ENCODE data around the gene LYVE1.

DNA sequence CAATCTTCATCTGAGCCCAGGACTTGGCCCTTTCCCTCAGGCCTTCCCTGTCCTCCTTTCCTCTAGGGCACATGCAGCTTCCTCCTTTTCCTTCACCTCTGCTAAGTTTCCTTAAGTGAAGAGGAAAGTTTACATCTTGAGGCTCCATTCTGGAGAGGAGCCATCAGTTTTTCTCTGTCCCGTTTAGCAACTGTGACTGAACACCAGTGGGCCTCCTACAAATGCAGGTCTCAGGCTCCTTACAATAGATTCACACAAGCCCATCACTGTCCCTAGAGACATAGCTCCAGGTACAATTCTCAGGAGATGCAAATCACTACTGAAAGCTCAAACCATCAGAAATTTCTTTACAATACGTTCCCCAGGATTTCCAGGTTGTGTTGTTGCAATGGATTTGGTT lies 23.3 kb upstream of the LYVE1 start:
- no peak for TF ChIP-seq YY1 (IDR thresholded peaks at IDR 0.05; ENCODE audit: low read depth)
- TF ChIP-seq, protein P1, sequence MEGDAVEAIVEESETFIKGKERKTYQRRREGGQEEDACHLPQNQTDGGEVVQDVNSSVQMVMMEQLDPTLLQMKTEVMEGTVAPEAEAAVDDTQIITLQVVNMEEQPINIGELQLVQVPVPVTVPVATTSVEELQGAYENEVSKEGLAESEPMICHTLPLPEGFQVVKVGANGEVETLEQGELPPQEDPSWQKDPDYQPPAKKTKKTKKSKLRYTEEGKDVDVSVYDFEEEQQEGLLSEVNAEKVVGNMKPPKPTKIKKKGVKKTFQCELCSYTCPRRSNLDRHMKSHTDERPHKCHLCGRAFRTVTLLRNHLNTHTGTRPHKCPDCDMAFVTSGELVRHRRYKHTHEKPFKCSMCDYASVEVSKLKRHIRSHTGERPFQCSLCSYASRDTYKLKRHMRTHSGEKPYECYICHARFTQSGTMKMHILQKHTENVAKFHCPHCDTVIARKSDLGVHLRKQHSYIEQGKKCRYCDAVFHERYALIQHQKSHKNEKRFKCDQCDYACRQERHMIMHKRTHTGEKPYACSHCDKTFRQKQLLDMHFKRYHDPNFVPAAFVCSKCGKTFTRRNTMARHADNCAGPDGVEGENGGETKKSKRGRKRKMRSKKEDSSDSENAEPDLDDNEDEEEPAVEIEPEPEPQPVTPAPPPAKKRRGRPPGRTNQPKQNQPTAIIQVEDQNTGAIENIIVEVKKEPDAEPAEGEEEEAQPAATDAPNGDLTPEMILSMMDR (IDR thresholded peaks at IDR 0.05) = no peak
- TF ChIP-seq FOXM1 (IDR thresholded peaks at IDR 0.05; ENCODE audit: low read depth) = no peak
- no peak for TF ChIP-seq TAF1 (IDR thresholded peaks at IDR 0.05; ENCODE audit: borderline replicate concordance, low read depth, low read length)
- no peak for TF ChIP-seq RCOR1 (IDR thresholded peaks at IDR 0.05; ENCODE audit: low read length)
- no peak for TF ChIP-seq FOSL2 (IDR thresholded peaks at IDR 0.05; ENCODE audit: borderline replicate concordance, low read depth)
- TF ChIP-seq SIN3A (IDR thresholded peaks at IDR 0.05; ENCODE audit: borderline replicate concordance, low read depth, low read length) = no peak
- no peak for TF ChIP-seq EP300 (IDR thresholded peaks at IDR 0.05; ENCODE audit: borderline replicate concordance in 1 of 2, low read depth in 1 of 2, low read length in 1 of 2)
